ENCODE data around the gene FSTL3. TPM values are rescaled to one million over a fixed set of nuclear protein-coding genes. Genes with fewer than 3 reads are reported as not detected.

The FSTL3 gene
- total RNA-seq, 1 experiment from 2014 or later = 7.1 TPM

DNA sequence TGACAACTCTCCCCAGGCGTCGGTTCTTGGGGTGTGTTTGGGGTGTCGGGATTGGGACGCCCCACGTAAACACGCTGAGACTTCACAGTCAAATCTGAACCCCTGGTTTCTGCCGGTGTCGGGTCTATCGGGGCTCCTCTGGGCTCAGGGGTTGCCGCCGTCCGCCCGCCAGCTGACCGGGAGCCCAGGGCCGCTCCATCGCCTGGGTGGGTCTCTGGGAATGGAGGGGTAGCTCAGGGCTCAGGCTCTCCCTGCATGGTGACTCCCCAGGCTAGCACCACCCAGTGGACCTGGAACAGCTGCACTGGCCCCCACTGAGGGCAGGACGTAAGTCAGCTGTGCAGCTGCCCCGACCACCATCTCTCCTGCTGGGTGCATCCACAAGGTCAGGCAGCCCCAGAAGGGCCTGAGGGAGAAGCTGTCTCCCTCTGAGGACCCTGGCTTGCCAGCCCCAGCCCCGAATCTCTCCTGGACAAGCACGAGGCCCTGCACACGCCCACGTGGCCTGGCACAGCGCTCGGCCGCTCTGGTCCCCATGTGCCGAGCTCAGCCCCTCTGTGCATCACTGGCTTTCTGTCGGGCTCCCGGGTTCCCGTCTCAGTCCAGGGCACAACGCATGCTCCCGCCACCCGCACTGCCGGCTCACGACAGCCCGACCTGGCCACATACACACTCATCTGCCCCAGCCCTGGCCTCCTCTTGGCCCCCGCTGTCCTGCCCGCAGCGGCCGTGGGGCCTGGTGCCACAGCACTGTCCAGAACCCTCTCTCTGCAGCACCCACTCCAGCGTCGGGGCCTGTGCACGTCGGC lies 19.2 kb upstream of the FSTL3 start:
- CTCF ChIA-PET = no interaction called here
- H3K27ac Mint-ChIP-seq (ENCODE audit: unreplicated experiment) = no peak overlapping the region
- peaks cover 42% of the 10 kb centered on the region for H3K36me3 Mint-ChIP-seq (ENCODE audit: insufficient read depth, unreplicated experiment)
- peaks cover 11% of the 10 kb centered on the region for H3K4me1 Mint-ChIP-seq (ENCODE audit: low read depth, unreplicated experiment)
- TF ChIP-seq, protein P1, sequence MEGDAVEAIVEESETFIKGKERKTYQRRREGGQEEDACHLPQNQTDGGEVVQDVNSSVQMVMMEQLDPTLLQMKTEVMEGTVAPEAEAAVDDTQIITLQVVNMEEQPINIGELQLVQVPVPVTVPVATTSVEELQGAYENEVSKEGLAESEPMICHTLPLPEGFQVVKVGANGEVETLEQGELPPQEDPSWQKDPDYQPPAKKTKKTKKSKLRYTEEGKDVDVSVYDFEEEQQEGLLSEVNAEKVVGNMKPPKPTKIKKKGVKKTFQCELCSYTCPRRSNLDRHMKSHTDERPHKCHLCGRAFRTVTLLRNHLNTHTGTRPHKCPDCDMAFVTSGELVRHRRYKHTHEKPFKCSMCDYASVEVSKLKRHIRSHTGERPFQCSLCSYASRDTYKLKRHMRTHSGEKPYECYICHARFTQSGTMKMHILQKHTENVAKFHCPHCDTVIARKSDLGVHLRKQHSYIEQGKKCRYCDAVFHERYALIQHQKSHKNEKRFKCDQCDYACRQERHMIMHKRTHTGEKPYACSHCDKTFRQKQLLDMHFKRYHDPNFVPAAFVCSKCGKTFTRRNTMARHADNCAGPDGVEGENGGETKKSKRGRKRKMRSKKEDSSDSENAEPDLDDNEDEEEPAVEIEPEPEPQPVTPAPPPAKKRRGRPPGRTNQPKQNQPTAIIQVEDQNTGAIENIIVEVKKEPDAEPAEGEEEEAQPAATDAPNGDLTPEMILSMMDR (IDR thresholded peaks at IDR 0.05; ENCODE audit: unreplicated experiment) = no peak
- no peak overlapping the region for H3K4me3 Mint-ChIP-seq (ENCODE audit: low read depth, unreplicated experiment)
- no peaks in the 10 kb centered on the region for H3K27me3 Mint-ChIP-seq (ENCODE audit: unreplicated experiment)
- no TSS peak for BruUV-seq (replicated peaks)
- no peak for DNase-seq
- H3K9me3 Mint-ChIP-seq (ENCODE audit: low read depth, unreplicated experiment) = no peaks in the 10 kb centered on the region
- intact Hi-C loops (cut with micrococcal nuclease; ENCODE audit: unreplicated experiment) = no loop called here

DNA sequence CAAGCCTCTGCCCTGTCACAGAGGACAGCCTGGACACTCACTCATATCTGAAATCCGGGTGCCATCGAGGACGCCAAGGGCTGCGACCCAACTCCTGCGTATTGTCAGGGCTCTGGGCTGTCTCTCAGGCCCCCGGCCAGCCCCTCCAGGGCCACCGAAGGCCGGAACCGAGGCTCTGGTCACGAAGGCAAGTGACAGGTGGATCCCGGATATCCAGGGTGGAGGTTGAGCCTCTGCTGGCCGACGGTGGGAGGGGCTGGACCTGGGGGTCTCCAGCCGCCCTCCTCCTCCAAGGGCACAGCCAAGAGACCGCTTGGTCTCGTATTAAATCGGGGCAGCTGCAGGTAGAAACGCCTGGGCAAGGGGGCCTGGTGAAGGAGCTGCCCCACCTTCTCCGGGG lies 18.6 kb upstream of the FSTL3 start:
- H3K27me3 Mint-ChIP-seq (ENCODE audit: unreplicated experiment) = no peaks in the 10 kb centered on the region
- no peak overlapping the region for H3K4me3 Mint-ChIP-seq (ENCODE audit: low read depth, unreplicated experiment)
- H3K27ac Mint-ChIP-seq (ENCODE audit: unreplicated experiment) = no peak overlapping the region
- peaks cover 11% of the 10 kb centered on the region for H3K4me1 Mint-ChIP-seq (ENCODE audit: low read depth, unreplicated experiment)
- H3K9me3 Mint-ChIP-seq (ENCODE audit: low read depth, unreplicated experiment) = no peaks in the 10 kb centered on the region
- BruUV-seq (replicated peaks) = no TSS peak
- DNase-seq = no peak
- TF ChIP-seq, protein P1 (IDR thresholded peaks at IDR 0.05; ENCODE audit: unreplicated experiment) = no peak
- H3K36me3 Mint-ChIP-seq (ENCODE audit: insufficient read depth, unreplicated experiment) = peaks cover 45% of the 10 kb centered on the region
- intact Hi-C loops (cut with micrococcal nuclease; ENCODE audit: unreplicated experiment) = no loop called here
- CTCF ChIA-PET = no interaction called here

DNA sequence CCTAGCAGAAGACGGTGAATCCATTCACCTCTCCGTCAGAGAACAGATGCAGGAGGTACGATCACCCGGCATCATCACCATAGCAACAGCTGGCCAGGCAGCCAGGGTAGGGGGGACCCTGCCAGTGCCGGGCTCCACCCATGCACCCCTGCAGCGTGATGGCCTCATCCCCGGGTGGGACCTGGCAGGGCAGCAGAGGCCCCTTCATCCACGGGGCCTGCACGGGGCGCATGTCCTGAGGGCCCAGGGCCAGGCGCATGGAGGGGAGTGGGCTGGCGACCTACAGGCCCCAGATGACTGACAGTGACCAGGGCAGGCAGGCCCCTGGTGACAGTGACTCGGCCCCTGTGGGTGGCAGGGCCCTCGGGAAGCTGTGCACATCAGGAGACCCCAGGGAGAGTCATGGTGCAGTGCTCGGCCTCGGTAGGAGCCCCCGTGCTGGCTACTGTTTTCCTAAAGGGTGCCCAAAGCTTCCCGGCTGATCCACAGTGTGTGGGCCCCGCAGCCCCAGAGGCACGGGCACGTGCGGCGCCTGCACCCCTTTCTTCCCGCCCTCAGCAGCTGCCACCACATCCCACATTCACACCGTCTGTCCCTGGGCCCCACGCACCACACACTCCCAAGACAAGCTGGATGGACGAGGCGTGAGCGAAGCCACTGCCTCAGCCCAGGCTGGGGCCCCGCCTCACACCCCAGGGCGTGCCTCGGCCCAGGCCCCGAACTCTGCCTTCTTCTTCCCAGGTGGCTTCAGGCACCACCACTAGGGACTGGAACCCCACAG lies 17.9 kb upstream of the FSTL3 start:
- TF ChIP-seq, protein P1 (IDR thresholded peaks at IDR 0.05; ENCODE audit: unreplicated experiment) = no peak
- no peak for DNase-seq
- Mint-ChIP-seq H3K36me3 (ENCODE audit: insufficient read depth, unreplicated experiment) (peaks cover 47% of the 10 kb centered on the region), H3K27ac (ENCODE audit: unreplicated experiment) (no peak overlapping the region), H3K4me3 (ENCODE audit: low read depth, unreplicated experiment) (no peak overlapping the region), H3K9me3 (ENCODE audit: low read depth, unreplicated experiment) (no peaks in the 10 kb centered on the region), H3K4me1 (ENCODE audit: low read depth, unreplicated experiment) (peaks cover 11% of the 10 kb centered on the region), H3K27me3 (ENCODE audit: unreplicated experiment) (no peaks in the 10 kb centered on the region)
- BruUV-seq (replicated peaks) = no TSS peak
- intact Hi-C loops (cut with micrococcal nuclease; ENCODE audit: unreplicated experiment) = no loop called here
- CTCF ChIA-PET = no interaction called here

DNA sequence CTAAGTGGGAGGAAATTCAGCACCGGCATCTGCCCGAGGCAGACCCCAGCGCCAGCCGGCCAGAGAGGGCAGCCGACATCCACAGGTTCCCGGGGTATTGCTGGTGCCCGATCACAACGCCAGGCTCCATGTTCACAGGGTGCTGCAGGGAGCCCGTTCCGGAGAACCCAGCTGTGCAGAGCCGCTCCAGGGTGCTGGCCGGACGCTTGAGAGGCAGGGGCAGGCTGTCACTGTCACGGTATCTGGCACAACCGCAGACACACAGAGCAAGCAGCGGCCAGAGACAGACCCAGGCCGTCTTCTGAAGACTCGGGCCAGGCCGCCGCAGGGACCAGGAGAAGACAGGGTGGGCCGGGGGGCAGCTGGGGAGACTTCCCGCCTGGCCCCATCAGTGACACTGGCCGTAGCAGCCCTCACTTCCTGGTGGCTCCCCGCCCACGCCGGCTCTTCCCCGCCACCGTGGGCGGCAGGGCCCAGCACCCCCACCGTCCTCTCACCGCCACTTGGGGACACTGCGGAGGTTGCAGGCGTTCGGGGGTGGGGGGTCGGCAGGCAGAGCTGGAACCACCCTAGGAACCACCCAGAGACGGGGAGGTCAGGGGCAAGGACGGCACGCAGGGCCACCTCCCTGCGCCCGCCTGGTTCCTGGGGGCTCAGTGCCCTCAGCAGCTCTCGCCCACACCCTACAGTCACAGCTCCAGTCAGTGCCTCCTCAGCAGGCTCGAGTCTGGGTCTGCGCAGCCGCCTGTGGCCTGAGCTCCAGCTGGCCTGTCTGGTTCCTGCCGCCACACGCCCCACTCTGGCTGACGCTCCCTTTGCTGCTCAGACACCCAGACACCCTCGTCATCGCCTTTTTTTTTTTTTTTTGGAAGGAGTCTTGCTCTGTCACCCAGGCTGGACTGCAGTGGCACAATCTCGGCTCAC lies 17.0 kb upstream of the FSTL3 start:
- Mint-ChIP-seq H3K27ac (ENCODE audit: unreplicated experiment) (no peak overlapping the region), H3K4me3 (ENCODE audit: low read depth, unreplicated experiment) (no peak overlapping the region), H3K36me3 (ENCODE audit: insufficient read depth, unreplicated experiment) (peaks cover 44% of the 10 kb centered on the region), H3K9me3 (ENCODE audit: low read depth, unreplicated experiment) (no peaks in the 10 kb centered on the region), H3K4me1 (ENCODE audit: low read depth, unreplicated experiment) (peaks cover 11% of the 10 kb centered on the region), H3K27me3 (ENCODE audit: unreplicated experiment) (no peaks in the 10 kb centered on the region)
- CTCF ChIA-PET = interaction anchor here (0.7 kb wide), 1 partner anchor 120 kb away, joined by 5 read pairs; no protein-coding TSS in a partner anchor
- DNase-seq = no peak
- no TSS peak for BruUV-seq (replicated peaks)
- TF ChIP-seq, protein P1 (IDR thresholded peaks at IDR 0.05; ENCODE audit: unreplicated experiment) = no peak
- intact Hi-C loops (cut with micrococcal nuclease; ENCODE audit: unreplicated experiment) = no loop called here

Measured in Calu3 (cell line).